ENCODE measurements around the gene PRXL2B.

The PRXL2B gene

DNA sequence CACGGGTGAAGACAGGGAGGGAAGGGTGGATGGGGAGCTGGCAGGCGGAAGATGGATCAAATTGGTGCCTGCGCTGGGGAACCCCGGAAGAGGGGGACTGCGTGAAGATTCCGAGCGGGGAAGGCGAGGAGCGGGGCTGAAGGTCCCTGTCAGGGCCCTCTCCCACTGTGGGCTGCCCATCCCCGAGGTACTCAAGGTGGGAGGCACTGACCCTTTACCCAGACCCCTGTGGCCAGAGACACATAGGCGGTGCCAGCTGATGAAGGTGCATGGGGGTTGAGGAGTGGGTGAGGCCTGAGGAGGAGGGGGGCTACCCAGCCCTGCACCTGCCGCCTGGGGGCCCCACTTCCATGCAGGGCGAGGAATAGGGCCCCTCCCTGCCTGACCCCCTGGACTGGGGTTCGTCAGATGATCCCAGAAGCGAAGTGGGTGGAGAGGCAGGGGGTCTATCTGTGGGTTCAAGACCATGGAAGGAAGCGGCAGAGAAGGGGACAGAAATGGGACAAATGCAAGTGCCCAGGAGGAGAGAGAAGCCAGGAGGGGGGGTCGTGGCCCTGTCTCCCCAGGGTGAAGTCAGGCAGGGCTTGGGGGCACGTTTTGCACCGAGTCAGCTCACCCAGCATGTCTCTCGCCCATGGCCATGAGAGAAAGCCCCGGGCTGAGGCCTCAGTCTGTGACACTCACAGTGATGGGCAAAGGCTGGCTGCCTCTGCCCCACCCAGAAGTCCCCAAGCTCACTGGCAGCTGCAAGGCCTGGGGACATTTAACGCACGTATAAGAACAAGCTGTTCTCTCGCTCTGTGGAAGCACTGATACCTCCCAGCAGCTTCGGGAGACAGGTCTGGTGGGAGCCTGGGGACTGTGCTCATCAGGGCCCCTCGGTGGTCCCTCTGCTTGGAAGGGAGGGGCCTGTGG lies 53.3 kb downstream of the PRXL2B start:
- DNase-seq: no peak

DNA sequence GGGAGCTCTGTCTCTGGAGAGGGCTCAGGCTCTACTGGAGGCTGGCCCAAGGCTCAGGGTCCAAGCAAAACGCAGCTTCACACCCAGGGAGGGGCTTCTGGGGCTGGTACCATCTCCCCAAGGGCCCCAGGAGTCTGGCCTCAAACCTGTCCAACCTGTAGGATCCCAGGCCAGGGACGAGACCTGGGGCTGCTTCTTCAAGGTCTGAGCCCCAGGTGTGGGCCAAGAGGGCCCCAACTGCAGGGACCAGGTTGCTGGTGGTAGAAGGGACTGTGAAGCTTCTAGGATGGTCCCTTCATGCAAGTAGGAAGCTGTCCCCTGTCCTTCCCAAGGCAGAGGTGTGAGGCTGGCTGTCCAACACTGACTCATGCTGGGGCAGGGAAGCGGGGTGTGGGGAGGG lies 54.0 kb downstream of the PRXL2B start:
- no peak for DNase-seq

Data from stimulated activated CD4-positive, alpha-beta T cell treated with anti-CD3 and anti-CD28 coated beads, Interleukin-15, amount 100 ng/mL, for 24 hours (primary cell).